HEK293 (cell line): ENCODE measurements around the gene POLG2.

Experiments used
- CTCF ChIA-PET: fragments of 350-600 bp; formaldehyde crosslinking; extraction: SDS; loops from one replicate; lab custom pipeline; 2021; ENCODE audit warnings: antibody characterized with exemption; lab: Yijun Ruan, JAX
- POLR2A ChIA-PET: fragments of 300-600 bp; formaldehyde crosslinking; extraction: SDS; loops from one replicate; lab custom pipeline; 2020; ENCODE audit warnings: antibody characterized with exemption, inconsistent platforms; lab: Yijun Ruan, JAX
- H3K27ac ChIP-seq: fragments of 200-500 bp; sonication (Bioruptor generic); 2 replicates; pipeline ENCODE4 v1.5.1; 2014; ENCODE audit warnings: low read depth, low read length, control low read depth, inconsistent platforms; ENCODE audit errors: extremely low read depth
- H3K36me3 ChIP-seq, 2 experiments: fragments of 200-500 bp in 1 of 2; sonication (Bioruptor generic) in 1 of 2; 1 replicate in 1 of 2; 2 replicates in 1 of 2; pipeline ENCODE4 v1.5.1; 2014 to 2017; ENCODE audit warnings: inconsistent platforms in 2 of 2, low read length in 2 of 2; ENCODE audit not compliant: control insufficient read depth in 2 of 2, insufficient read depth in 1 of 2
- H3K4me1 ChIP-seq: fragments of 200-500 bp; sonication (Bioruptor generic); 2 replicates; pipeline ENCODE4 v1.5.1; 2014; ENCODE audit warnings: mild to moderate bottlenecking, low read length, inconsistent platforms; ENCODE audit not compliant: control insufficient read depth, insufficient read depth
- H3K4me3 ChIP-seq: 2 replicates; pipeline ENCODE4 v1.5.1; 2011; ENCODE audit warnings: low read depth, mild to moderate bottlenecking, control low read depth, low read length, moderate library complexity
- H3K9me3 ChIP-seq: fragments of 200-500 bp; sonication (Bioruptor generic); 2 replicates; pipeline ENCODE4 v1.5.1; 2014; ENCODE audit warnings: low read depth, low read length, inconsistent platforms; ENCODE audit not compliant: control insufficient read depth, insufficient read depth
- GLI2 ChIP-seq: fragments of 450-650 bp; formaldehyde crosslinking; IDR thresholded peaks from 2 replicates; pipeline ENCODE4; 2017; ENCODE audit warnings: missing biosample characterization, missing genetic modification characterization, low read depth, borderline replicate concordance
- GLI4 ChIP-seq: fragments of 450-650 bp; formaldehyde crosslinking; IDR thresholded peaks from 2 replicates; pipeline ENCODE4 v1.5.1; 2016; ENCODE audit warnings: missing biosample characterization, missing genetic modification characterization
- KLF17 ChIP-seq: fragments of 450-650 bp; formaldehyde crosslinking; IDR thresholded peaks from 2 replicates; pipeline ENCODE4 v1.5.1; 2016; ENCODE audit warnings: missing biosample characterization, missing genetic modification characterization
- PATZ1 ChIP-seq: fragments of 450-650 bp; formaldehyde crosslinking; IDR thresholded peaks from 2 replicates; pipeline ENCODE4 v1.5.1; 2016; ENCODE audit warnings: missing biosample characterization, missing genetic modification characterization
- PRDM6 ChIP-seq: fragments of 450-650 bp; formaldehyde crosslinking; IDR thresholded peaks from 2 replicates; pipeline ENCODE4 v1.5.1; 2017; ENCODE audit warnings: missing biosample characterization, missing genetic modification characterization
- REST ChIP-seq: fragments of 450-650 bp; formaldehyde crosslinking; IDR thresholded peaks from 2 replicates; pipeline ENCODE4 v1.5.1; 2016; ENCODE audit warnings: missing biosample characterization, missing genetic modification characterization
- YY1 ChIP-seq: fragments of 450-650 bp; formaldehyde crosslinking; IDR thresholded peaks from 2 replicates; pipeline ENCODE4 v1.5.1; 2018; ENCODE audit warnings: missing biosample characterization, missing genetic modification characterization
- ZFP37 ChIP-seq: fragments of 450-650 bp; formaldehyde crosslinking; IDR thresholded peaks from 2 replicates; pipeline ENCODE4 v1.5.1; 2016; ENCODE audit warnings: missing biosample characterization, missing genetic modification characterization
- ZNF140 ChIP-seq: fragments of 450-650 bp; formaldehyde crosslinking; IDR thresholded peaks from 2 replicates; pipeline ENCODE4 v1.5.1; 2016; ENCODE audit warnings: missing biosample characterization, missing genetic modification characterization
- ZNF155 ChIP-seq: fragments of 450-650 bp; formaldehyde crosslinking; IDR thresholded peaks from 2 replicates; pipeline ENCODE4 v1.5.1; 2016; ENCODE audit warnings: missing biosample characterization, missing genetic modification characterization
- ZNF175 ChIP-seq: fragments of 450-650 bp; formaldehyde crosslinking; IDR thresholded peaks from 2 replicates; pipeline ENCODE4 v1.5.1; 2016; ENCODE audit warnings: missing biosample characterization, missing genetic modification characterization
- ZNF19 ChIP-seq: fragments of 450-650 bp; formaldehyde crosslinking; IDR thresholded peaks from 2 replicates; pipeline ENCODE4; 2016; ENCODE audit warnings: missing biosample characterization, missing genetic modification characterization, low read depth
- ZNF23 ChIP-seq: fragments of 450-650 bp; formaldehyde crosslinking; IDR thresholded peaks from 2 replicates; pipeline ENCODE4 v1.5.1; 2016; ENCODE audit warnings: missing biosample characterization, missing genetic modification characterization, borderline replicate concordance
- ZNF335 ChIP-seq: fragments of 450-650 bp; formaldehyde crosslinking; conservative IDR thresholded peaks from 2 replicates; pipeline ENCODE4 v1.5.1; 2016; ENCODE audit warnings: missing biosample characterization, missing genetic modification characterization
- ZNF350 ChIP-seq: fragments of 450-650 bp; formaldehyde crosslinking; IDR thresholded peaks from 2 replicates; pipeline ENCODE4 v1.5.0; 2017; ENCODE audit warnings: missing biosample characterization, mild to moderate bottlenecking, missing genetic modification characterization
- ZNF354C ChIP-seq: fragments of 450-650 bp; formaldehyde crosslinking; IDR thresholded peaks from 2 replicates; pipeline ENCODE4 v1.5.1; 2016; ENCODE audit warnings: missing biosample characterization, missing genetic modification characterization, low read depth, borderline replicate concordance
- ZNF37A ChIP-seq: fragments of 450-650 bp; IDR thresholded peaks from 2 replicates; pipeline ENCODE4 v1.5.1; 2018; ENCODE audit warnings: missing biosample characterization, missing genetic modification characterization
- ZNF518A ChIP-seq: fragments of 450-650 bp; formaldehyde crosslinking; conservative IDR thresholded peaks from 2 replicates; pipeline ENCODE4 v1.5.1; 2016; ENCODE audit warnings: low read depth, missing biosample characterization, missing genetic modification characterization
- ZNF600 ChIP-seq: fragments of 450-650 bp; formaldehyde crosslinking; IDR thresholded peaks from 2 replicates; pipeline ENCODE4 v1.5.1; 2016; ENCODE audit warnings: missing biosample characterization, missing genetic modification characterization
- ZNF639 ChIP-seq: fragments of 450-650 bp; formaldehyde crosslinking; IDR thresholded peaks from 2 replicates; pipeline ENCODE4 v1.5.1; 2016; ENCODE audit warnings: missing biosample characterization, missing genetic modification characterization
- ZXDB ChIP-seq: fragments of 450-650 bp; formaldehyde crosslinking; IDR thresholded peaks from 2 replicates; pipeline ENCODE4 v1.5.1; 2016; ENCODE audit warnings: missing biosample characterization, missing genetic modification characterization

The POLG2 gene

GRCh38 chr17:64505340-64506200 lies 8.7 kb upstream of the POLG2 start:
- Histone ChIP-seq H3K27ac (peak overlapping the region; percentile 94), H3K36me3 (peaks cover 45 to 67% of the 10 kb centered on the region in 2 experiments), H3K4me3 (peak overlapping the region; percentile 100), H3K4me1 (0 out of 2 replicates have a peak, but pooled peaks cover 4% of the 10 kb centered on the region), H3K9me3 (no peaks in the 10 kb centered on the region)
- ChIA-PET POLR2A (interaction anchor here (0.6 to 4.2 kb wide), 29 partner anchors 9 to 1859 kb away, joined by 3 to 146 read pairs (median 4); partner anchors contain the start of genes MAP3K3, POLG2 and SMURF2), CTCF (interaction anchor here (0.5 to 1.6 kb wide), 7 partner anchors 12 to 930 kb away, joined by 3 to 7 read pairs (median 3); no protein-coding TSS in a partner anchor)
- TF ChIP-seq ZNF600 (tag by site-specific recombination), result peak; percentile 10; the same call in 1 of the 2 replicates
- peak; percentile 56 for TF ChIP-seq ZNF335 (tag by site-specific recombination)
- TF ChIP-seq ZXDB (tag by site-specific recombination), result peak; percentile 66
- no peak for TF ChIP-seq GLI2 (tag by site-specific recombination)
- TF ChIP-seq GLI4 (tag by site-specific recombination), result 0 out of 2 replicates have a peak, but pooled peaks have one; percentile 20
- TF ChIP-seq YY1 (tag by site-specific recombination), result peak; percentile 95
- no peak for TF ChIP-seq ZNF155 (tag by site-specific recombination)
- TF ChIP-seq ZFP37 (tag by site-specific recombination), result peak; percentile 94
- TF ChIP-seq ZNF140 (tag by site-specific recombination), result no peak
- no peak for TF ChIP-seq ZNF350
- TF ChIP-seq ZNF23 (tag by site-specific recombination), result no peak
- TF ChIP-seq REST (tag by site-specific recombination), result no peak
- peak; percentile 42; the same call in 1 of the 2 replicates for TF ChIP-seq PATZ1
- TF ChIP-seq ZNF19 (tag by site-specific recombination), result no peak
- no peak for TF ChIP-seq ZNF354C
- no peak for TF ChIP-seq ZNF37A (tag by site-specific recombination)
- no peak for TF ChIP-seq PRDM6 (tag by site-specific recombination)
- TF ChIP-seq ZNF518A (tag by site-specific recombination), result no peak
- TF ChIP-seq ZNF175 (tag by site-specific recombination), result no peak
- TF ChIP-seq KLF17 (tag by site-specific recombination), result peak; percentile 22; the same call in 1 of the 2 replicates
- peak; percentile 60; the same call in 1 of the 2 replicates for TF ChIP-seq ZNF639 (tag by site-specific recombination)
